Activated T-helper 1 cell treated with anti-CD3 and anti-CD28 coated beads, Interleukin-12 subunit alpha, Interleukin-12 subunit beta, Interleukin-2, Interleukin-4 antibody, amounts not matched to agents 30 ng/mL and 10 ng/mL and 1 ng/mL, durations not matched to agents 14 hours and 24 hours and 36 hours (primary cell): ENCODE results near the gene UNKL. TPM values are rescaled to one million over a fixed set of nuclear protein-coding genes. Genes with fewer than 3 reads are reported as not detected.
"Not testable (repeated sequence)": the region's sequence is repeated elsewhere in the genome, so short reads cannot be mapped to it uniquely, and the experiment has no call there.

ENCODE experiments used
- DNase-seq: peaks from one replicate; pipeline ENCODE4 v3.0.0; 2021; ENCODE audit warnings: low spot score
- H3K27ac Mint-ChIP-seq: one replicate; pipeline ENCODE4 v1.8.0; 2021; ENCODE audit warnings: mild to moderate bottlenecking, mixed read lengths
- H3K27me3 Mint-ChIP-seq: one replicate; pipeline ENCODE4 v1.8.0; 2022; ENCODE audit warnings: mild to moderate bottlenecking, moderate library complexity, mixed read lengths; ENCODE audit not compliant: insufficient read depth
- H3K36me3 Mint-ChIP-seq: one replicate; pipeline ENCODE4 v1.8.0; 2021; ENCODE audit warnings: low read depth, mixed read lengths
- H3K4me1 Mint-ChIP-seq: one replicate; pipeline ENCODE4 v1.8.0; 2021; ENCODE audit warnings: low read depth, mixed read lengths
- H3K4me3 Mint-ChIP-seq: one replicate; pipeline ENCODE4 v1.8.0; 2021; ENCODE audit warnings: mild to moderate bottlenecking, moderate library complexity, mixed read lengths
- H3K9me3 Mint-ChIP-seq: one replicate; pipeline ENCODE4 v1.8.0; 2021; ENCODE audit warnings: mixed read lengths
- intact Hi-C: fragments of 100-400 bp; cut with micrococcal nuclease; formaldehyde crosslinking; loops from one replicate; pipeline ENCODE4 v1.15.1; 2024
- total RNA-seq: library from RNA; stranded (reverse); gene quantifications from 2 replicates; pipeline ENCODE4 v1.2.3, GENCODE V29; 2022

The UNKL gene
- total RNA-seq, 1 donor from 2014 or later, result 42.7 TPM

DNA sequence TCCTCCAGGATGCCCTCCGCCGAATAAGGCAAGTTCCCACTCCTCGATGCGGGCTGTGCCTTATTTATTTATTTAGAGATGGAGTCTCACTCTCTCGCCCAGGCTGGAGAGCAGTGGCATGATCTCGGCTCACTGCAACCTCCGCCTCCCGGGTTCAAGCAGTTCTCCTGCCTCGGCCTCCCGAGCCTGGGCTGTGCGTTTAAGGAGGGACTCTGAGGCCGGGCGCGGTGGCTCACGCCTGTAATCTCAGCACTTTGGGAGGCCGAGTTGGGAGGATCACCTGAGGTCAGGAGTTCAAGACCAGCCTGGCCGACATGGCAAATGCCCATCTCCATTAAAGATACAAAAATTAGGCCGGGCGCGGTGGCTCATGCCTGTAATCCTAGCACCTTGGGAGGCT lies 86.4 kb downstream of the UNKL start:
- H3K36me3 Mint-ChIP-seq, H3K4me1 Mint-ChIP-seq, DNase-seq, H3K27ac Mint-ChIP-seq, intact Hi-C loops, H3K4me3 Mint-ChIP-seq, H3K9me3 Mint-ChIP-seq: not testable (repeated sequence)
- H3K27me3 Mint-ChIP-seq, result peaks cover 13% of the 10 kb centered on the region

GRCh38 chr16:1327619-1327947 lies 86.9 kb downstream of the UNKL start:
- Mint-ChIP-seq H3K27me3 (peaks cover 11% of the 10 kb centered on the region), H3K27ac (no peak overlapping the region), H3K9me3 (no peaks in the 10 kb centered on the region), H3K36me3 (peaks cover 7% of the 10 kb centered on the region), H3K4me1 (peaks cover 6% of the 10 kb centered on the region), H3K4me3 (no peak overlapping the region)
- no peak for DNase-seq
- intact Hi-C loops, result no loop called here

DNA sequence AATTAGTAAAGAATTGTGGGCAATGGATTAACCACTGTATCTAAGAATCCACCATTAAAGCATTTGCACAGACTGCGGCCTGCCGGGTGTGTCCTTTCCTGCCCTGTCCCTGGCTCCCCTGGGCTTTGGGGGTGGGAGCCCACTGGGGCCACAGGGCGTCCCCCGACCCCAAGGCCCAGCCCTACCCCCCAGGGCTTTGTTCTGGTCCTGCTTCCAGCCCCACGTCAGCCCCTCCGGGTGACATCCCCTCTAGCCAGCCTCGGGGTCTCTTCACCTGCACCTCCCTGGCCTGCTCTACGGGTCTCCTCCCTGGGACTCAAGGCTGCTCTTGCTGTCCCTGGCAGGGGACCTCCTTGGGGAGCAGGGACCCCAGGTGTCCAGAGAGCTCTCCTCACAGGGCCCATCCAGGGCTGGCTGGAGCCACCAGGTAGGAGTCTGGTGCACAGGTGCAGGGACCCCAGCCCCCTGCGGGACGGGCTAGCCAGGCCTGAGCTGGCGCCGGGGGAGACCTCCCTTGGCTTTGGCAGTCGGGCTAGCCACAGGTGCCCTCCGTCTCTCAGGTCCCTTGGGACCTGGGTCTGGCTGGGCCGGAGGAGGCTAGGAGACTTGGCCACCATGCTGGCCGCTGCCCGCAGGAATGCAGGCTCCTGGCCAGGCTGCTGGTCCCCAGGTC lies 87.4 kb downstream of the UNKL start:
- Mint-ChIP-seq H3K4me3 (no peak overlapping the region), H3K9me3 (no peaks in the 10 kb centered on the region), H3K27ac (no peak overlapping the region), H3K4me1 (peaks cover 6% of the 10 kb centered on the region), H3K36me3 (peaks cover 7% of the 10 kb centered on the region), H3K27me3 (peaks cover 6% of the 10 kb centered on the region)
- intact Hi-C loops, result no loop called here
- no peak for DNase-seq

DNA sequence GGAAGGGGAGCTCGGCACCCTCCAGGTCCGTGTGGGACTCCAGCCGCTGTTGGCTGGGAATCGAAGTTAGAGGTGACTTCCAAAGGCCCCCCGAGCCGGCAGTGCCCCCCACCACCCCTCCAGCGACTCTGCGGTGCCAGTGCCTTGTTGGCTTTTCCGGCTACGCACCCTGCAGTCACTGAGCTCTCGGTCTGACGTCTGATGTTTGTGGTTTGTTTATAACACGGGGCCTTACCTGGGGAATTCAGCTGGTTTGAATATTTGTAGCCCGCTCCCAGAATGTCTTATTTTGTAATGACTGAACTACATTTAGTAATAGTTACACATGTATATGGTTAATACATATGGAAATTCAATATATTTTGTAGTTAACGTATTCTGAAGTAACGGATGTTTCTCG lies 88.1 kb downstream of the UNKL start:
- peaks cover 3% of the 10 kb centered on the region for H3K4me1 Mint-ChIP-seq
- no peak overlapping the region for H3K4me3 Mint-ChIP-seq
- peaks cover 2% of the 10 kb centered on the region for H3K27me3 Mint-ChIP-seq
- H3K9me3 Mint-ChIP-seq, result no peaks in the 10 kb centered on the region
- intact Hi-C loops, result no loop called here
- H3K36me3 Mint-ChIP-seq, result peaks cover 7% of the 10 kb centered on the region
- DNase-seq, result no peak
- H3K27ac Mint-ChIP-seq, result no peak overlapping the region

- Mint-ChIP-seq H3K36me3 (peaks cover 9% of the 10 kb centered on the region), H3K9me3 (no peaks in the 10 kb centered on the region), H3K27me3 (no peaks in the 10 kb centered on the region), H3K4me1 (no peaks in the 10 kb centered on the region), H3K27ac (no peak overlapping the region), H3K4me3 (no peak overlapping the region)
- DNase-seq, result no peak
- intact Hi-C loops, result no loop called here
Measured at GRCh38 chr16:1325673-1326371, 88.7 kb downstream of the UNKL start.

- no peak overlapping the region for H3K27ac Mint-ChIP-seq
- no peak overlapping the region for H3K4me3 Mint-ChIP-seq
- peaks cover 9% of the 10 kb centered on the region for H3K36me3 Mint-ChIP-seq
- no peaks in the 10 kb centered on the region for H3K9me3 Mint-ChIP-seq
- H3K4me1 Mint-ChIP-seq, result no peaks in the 10 kb centered on the region
- no peak for DNase-seq
- intact Hi-C loops, result no loop called here
- no peaks in the 10 kb centered on the region for H3K27me3 Mint-ChIP-seq
Measured at GRCh38 chr16:1325261-1325660, 89.2 kb downstream of the UNKL start.

GRCh38 chr16:1324286-1324826 lies 90.1 kb downstream of the UNKL start:
- Mint-ChIP-seq H3K9me3 (no peaks in the 10 kb centered on the region), H3K4me1 (no peaks in the 10 kb centered on the region), H3K27me3 (no peaks in the 10 kb centered on the region), H3K4me3 (no peak overlapping the region), H3K27ac (no peak overlapping the region), H3K36me3 (peaks cover 18% of the 10 kb centered on the region)
- intact Hi-C loops, result no loop called here
- DNase-seq, result no peak

DNA sequence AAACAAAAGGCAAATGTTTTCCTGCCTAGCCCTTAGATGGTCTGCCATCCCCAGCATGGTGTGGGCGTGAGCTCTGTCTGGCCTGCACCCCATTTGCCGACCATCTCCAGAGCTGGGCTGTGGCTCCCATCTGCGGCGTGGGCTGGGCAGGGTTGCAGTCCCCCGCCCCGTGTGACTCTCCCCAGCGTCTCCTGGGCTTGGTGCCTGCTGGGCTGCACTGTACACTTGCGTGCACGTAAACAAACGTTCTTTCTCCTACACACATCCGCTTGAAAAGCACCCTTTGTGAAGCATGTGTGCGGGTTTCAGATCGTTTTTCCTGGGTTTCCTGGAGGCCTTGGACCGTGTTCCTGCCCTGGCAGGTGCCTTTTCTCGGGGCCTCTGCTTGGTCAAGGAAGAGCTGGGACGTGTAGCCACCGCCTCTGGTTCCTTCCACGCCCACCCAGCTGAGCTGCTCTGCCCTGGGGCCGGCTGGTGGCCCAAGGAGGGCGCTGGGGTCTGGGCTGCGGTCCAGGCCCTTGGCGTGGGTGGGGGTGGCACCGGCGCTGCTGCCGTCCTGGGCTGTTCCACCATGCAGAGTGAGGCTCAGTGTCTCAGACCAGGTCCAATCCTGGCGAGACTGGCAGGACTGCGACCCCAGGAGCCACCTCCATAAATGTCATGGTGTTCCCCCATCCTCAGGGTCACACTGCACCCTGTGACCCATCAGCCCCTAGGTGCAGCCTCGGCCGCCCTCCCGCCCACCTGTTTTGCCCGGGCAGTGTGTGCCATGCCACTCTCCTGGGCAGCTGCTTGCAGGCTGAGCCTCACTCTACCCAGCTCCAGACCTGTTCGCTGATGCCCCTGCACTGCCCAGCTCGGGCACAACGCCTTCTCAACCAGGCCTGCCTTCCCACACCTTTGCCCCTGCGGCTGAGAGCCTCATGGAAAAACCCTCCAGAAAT lies 90.9 kb downstream of the UNKL start:
- Mint-ChIP-seq H3K27me3 (no peaks in the 10 kb centered on the region), H3K4me3 (no peak overlapping the region), H3K27ac (no peak overlapping the region), H3K4me1 (no peaks in the 10 kb centered on the region), H3K9me3 (no peaks in the 10 kb centered on the region), H3K36me3 (peaks cover 21% of the 10 kb centered on the region)
- DNase-seq, result no peak
- intact Hi-C loops, result no loop called here

GRCh38 chr16:1322407-1322806 lies 92.1 kb downstream of the UNKL start:
- no peaks in the 10 kb centered on the region for H3K27me3 Mint-ChIP-seq
- no peak for DNase-seq
- no peaks in the 10 kb centered on the region for H3K4me1 Mint-ChIP-seq
- H3K36me3 Mint-ChIP-seq, result peaks cover 31% of the 10 kb centered on the region
- no peaks in the 10 kb centered on the region for H3K9me3 Mint-ChIP-seq
- intact Hi-C loops, result no loop called here
- H3K27ac Mint-ChIP-seq, result no peak overlapping the region
- no peak overlapping the region for H3K4me3 Mint-ChIP-seq

DNA sequence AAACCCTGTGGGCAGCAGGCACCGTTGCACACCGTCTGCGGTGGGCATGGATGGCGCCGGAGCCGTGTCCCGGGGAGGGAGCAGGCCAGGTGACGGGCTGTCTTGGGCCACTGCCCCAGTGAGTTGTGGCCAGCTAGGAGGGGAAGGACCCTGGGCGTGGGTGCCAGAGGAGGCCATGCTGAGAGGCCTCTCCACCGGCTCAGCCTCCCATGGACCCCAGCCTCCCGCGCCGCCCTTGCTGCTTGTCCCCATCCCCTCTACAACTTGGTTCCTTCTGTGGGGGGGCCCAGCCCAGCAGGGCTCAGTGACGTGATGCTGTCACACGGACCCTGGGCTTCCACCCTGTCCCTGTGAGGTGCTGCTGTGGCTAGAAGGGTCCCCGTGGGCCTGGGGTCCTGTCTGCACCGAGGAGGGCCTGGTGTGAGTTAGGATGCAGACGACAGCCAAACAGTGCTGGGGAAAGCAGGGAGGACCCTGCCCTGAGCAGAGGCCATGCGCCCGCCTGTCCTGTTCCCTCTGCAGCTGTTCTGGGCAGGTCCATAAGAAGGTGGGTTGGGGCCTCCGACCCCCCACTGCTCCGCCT lies 93.8 kb downstream of the UNKL start:
- Mint-ChIP-seq H3K4me3 (no peak overlapping the region), H3K4me1 (no peaks in the 10 kb centered on the region), H3K27me3 (no peaks in the 10 kb centered on the region), H3K36me3 (peaks cover 40% of the 10 kb centered on the region), H3K9me3 (no peaks in the 10 kb centered on the region), H3K27ac (no peak overlapping the region)
- DNase-seq, result no peak
- intact Hi-C loops, result no loop called here

- intact Hi-C loops, result no loop called here
- no peak for DNase-seq
- Mint-ChIP-seq H3K4me1 (no peaks in the 10 kb centered on the region), H3K4me3 (no peak overlapping the region), H3K36me3 (peaks cover 43% of the 10 kb centered on the region), H3K9me3 (no peaks in the 10 kb centered on the region), H3K27ac (no peak overlapping the region), H3K27me3 (no peaks in the 10 kb centered on the region)
Measured at GRCh38 chr16:1320097-1320496, 94.4 kb downstream of the UNKL start.

GRCh38 chr16:1319041-1319440 lies 95.5 kb downstream of the UNKL start:
- peaks cover 47% of the 10 kb centered on the region for H3K36me3 Mint-ChIP-seq
- no peak for DNase-seq

GRCh38 chr16:1318268-1318545 lies 96.3 kb downstream of the UNKL start:
- DNase-seq, result no peak
- H3K27ac Mint-ChIP-seq, result no peak overlapping the region
- intact Hi-C loops, result no loop called here
- no peaks in the 10 kb centered on the region for H3K4me1 Mint-ChIP-seq
- no peaks in the 10 kb centered on the region for H3K9me3 Mint-ChIP-seq
- peaks cover 45% of the 10 kb centered on the region for H3K36me3 Mint-ChIP-seq
- H3K27me3 Mint-ChIP-seq, result no peaks in the 10 kb centered on the region
- H3K4me3 Mint-ChIP-seq, result no peak overlapping the region

More at GRCh38 chr16:1319041-1319440, 95.5 kb downstream of the UNKL start:
- no peaks in the 10 kb centered on the region for H3K9me3 Mint-ChIP-seq
- no peaks in the 10 kb centered on the region for H3K27me3 Mint-ChIP-seq
- intact Hi-C loops, result no loop called here
- no peak overlapping the region for H3K4me3 Mint-ChIP-seq
- H3K4me1 Mint-ChIP-seq, result no peaks in the 10 kb centered on the region
- no peak overlapping the region for H3K27ac Mint-ChIP-seq
